GM12865 (cell line): ENCODE results near the gene MVB12B.
"Not testable (repeated sequence)": the region's sequence is repeated elsewhere in the genome, so short reads cannot be mapped to it uniquely, and the experiment has no call there.

Experiments used
- DNase-seq: peaks from one replicate; pipeline ENCODE4 v3.0.0; 2010; ENCODE audit warnings: low read depth
- H3K4me3 ChIP-seq: 2 replicates; pipeline ENCODE4 v1.5.1; 2011; ENCODE audit warnings: mild to moderate bottlenecking, low read depth, low read length, control low read depth
- CTCF ChIP-seq: IDR thresholded peaks from 2 replicates; pipeline ENCODE4 v1.5.1; 2011; ENCODE audit warnings: low read length, control low read depth, low read depth, inconsistent platforms; ENCODE audit not compliant: insufficient read depth; ENCODE audit errors: missing control alignments

The MVB12B gene

GRCh38 chr9:126536841-126537465 lies 210.3 kb downstream of the MVB12B start:
- no peak for DNase-seq
- no peak for TF ChIP-seq CTCF
- no peak overlapping the region for H3K4me3 ChIP-seq

DNA sequence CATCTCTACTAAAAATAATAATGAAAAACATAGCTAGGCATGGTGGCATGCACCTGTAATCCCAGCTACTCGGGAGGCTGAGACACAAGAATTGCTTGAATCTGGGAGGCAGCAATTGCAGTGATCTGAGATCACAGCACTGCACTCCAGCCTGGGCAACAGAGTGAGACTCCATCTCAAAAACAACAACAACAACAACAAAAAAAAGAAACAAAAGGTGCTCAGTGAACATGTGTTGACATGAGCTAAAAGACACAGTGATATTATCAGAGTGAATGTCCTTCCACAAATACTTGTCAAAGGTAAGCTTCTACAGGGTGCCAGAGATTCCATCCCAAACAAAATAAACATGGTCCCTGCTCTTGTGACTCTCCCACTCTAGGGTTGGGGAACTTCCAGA lies 211.9 kb downstream of the MVB12B start:
- no peak overlapping the region for H3K4me3 ChIP-seq
- DNase-seq: no peak
- no peak for TF ChIP-seq CTCF

- not testable (repeated sequence) for H3K4me3 ChIP-seq, DNase-seq
Observed at GRCh38 chr9:126540398-126540797, 213.8 kb downstream of the MVB12B start.

- no peak for DNase-seq
- TF ChIP-seq CTCF: no peak
- H3K4me3 ChIP-seq: no peak overlapping the region
Observed at GRCh38 chr9:126543490-126543889, 216.9 kb downstream of the MVB12B start.

- no peak for DNase-seq
- no peak overlapping the region for H3K4me3 ChIP-seq
- no peak for TF ChIP-seq CTCF
Observed at GRCh38 chr9:126545106-126545505, 218.5 kb downstream of the MVB12B start.

GRCh38 chr9:126546036-126546435 lies 219.4 kb downstream of the MVB12B start:
- no peak overlapping the region for H3K4me3 ChIP-seq
- DNase-seq: no peak
- TF ChIP-seq CTCF: no peak

GRCh38 chr9:126548312-126548711 lies 221.7 kb downstream of the MVB12B start:
- H3K4me3 ChIP-seq: no peak overlapping the region
- DNase-seq: no peak
- TF ChIP-seq CTCF: no peak
